SU-DHL-6 (cell line): ENCODE measurements around the gene TBC1D22A.

Experiments
- EZH2phosphoT487 ChIP-seq: fragments of 200-600 bp; sonication (generic), shearing (Covaris generic); conservative IDR thresholded peaks from 2 replicates; pipeline ENCODE4 v1.6.1; 2018; ENCODE audit warnings: mild to moderate bottlenecking, antibody characterized with exemption, low read length, moderate library complexity, mixed read lengths
- TF ChIP-seq, protein P1 (sequence below): fragments of 200-600 bp; sonication (generic); IDR thresholded peaks from one replicate; pipeline ENCODE4 v1.5.1; 2017; ENCODE audit warnings: antibody characterized with exemption, mild to moderate bottlenecking, low read length, moderate library complexity; ENCODE audit not compliant: insufficient read depth, poor library complexity, severe bottlenecking

GRCh38 chr22:47130883-47131631 lies 368.6 kb downstream of the TBC1D22A start:
- TF ChIP-seq, protein P1, sequence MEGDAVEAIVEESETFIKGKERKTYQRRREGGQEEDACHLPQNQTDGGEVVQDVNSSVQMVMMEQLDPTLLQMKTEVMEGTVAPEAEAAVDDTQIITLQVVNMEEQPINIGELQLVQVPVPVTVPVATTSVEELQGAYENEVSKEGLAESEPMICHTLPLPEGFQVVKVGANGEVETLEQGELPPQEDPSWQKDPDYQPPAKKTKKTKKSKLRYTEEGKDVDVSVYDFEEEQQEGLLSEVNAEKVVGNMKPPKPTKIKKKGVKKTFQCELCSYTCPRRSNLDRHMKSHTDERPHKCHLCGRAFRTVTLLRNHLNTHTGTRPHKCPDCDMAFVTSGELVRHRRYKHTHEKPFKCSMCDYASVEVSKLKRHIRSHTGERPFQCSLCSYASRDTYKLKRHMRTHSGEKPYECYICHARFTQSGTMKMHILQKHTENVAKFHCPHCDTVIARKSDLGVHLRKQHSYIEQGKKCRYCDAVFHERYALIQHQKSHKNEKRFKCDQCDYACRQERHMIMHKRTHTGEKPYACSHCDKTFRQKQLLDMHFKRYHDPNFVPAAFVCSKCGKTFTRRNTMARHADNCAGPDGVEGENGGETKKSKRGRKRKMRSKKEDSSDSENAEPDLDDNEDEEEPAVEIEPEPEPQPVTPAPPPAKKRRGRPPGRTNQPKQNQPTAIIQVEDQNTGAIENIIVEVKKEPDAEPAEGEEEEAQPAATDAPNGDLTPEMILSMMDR: no peak
- no peak for TF ChIP-seq EZH2phosphoT487
